ENCODE data around the gene TTLL10.
A peak's percentile ranks its signal among the peaks of the same experiment; 100 is the strongest.

TTLL10 gene

DNA sequence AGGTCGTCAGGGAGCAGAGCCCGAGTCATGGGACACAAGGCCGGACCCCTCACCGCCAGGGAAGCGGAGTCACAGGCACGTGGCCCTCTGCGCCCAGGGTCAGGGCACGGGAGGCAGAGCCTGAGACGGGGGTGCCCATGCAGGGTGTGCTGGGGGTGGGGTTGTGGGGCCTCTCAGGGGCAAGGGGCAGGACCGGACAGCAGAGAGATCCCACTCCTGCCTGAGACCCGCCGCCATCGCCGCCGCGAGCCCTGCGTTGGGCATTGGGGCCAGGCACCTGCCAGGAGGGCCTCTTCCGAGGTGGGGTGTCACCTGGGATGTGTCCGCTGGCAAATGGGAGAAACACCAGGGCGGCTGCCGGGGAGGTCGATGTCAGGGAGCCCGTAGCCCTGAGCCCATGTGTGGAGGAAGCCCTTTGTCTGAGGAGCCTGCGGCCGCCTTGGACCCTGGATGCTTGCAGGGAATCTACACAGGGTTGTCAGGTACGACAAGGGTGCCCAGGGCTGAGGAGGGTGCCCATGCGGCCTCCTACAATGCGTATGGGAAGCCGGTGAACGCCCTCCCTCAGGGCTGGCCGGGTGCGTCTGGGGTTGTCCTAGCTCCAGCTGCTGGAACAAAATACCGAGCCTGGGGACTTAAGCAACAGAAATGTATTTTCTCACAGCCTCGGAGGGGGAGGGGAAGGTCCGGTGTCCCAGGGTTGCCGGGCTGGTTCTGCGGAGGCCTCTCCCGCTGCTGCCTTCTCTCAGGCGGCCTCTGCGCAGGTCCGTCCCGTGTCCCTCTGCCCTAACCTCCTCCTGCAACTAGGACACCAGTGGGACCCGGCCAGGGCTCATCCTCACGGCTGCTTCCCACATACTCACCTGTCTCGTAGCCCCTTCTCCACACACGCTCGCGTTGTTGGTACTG, 41.4 kb upstream of the TTLL10 start:
- no peaks in the 10 kb centered on the region; the same call in 1 of the 2 replicates for H3K4me1 ChIP-seq (ENCODE audit: control insufficient read depth, insufficient read depth, low read length)
- H3K9ac ChIP-seq (ENCODE audit: low read depth, low read length): no peak overlapping the region
- H3K4me3 ChIP-seq (ENCODE audit: low read depth, low read length): no peak overlapping the region
- H3K36me3 ChIP-seq (ENCODE audit: control insufficient read depth, insufficient read depth, low read length): no peaks in the 10 kb centered on the region
- no peak overlapping the region for H3K27ac ChIP-seq (ENCODE audit: low read depth, low read length)
- H3K27me3 ChIP-seq (ENCODE audit: control insufficient read depth, insufficient read depth, low read length): no peaks in the 10 kb centered on the region
- no peaks in the 10 kb centered on the region for H3K9me3 ChIP-seq (ENCODE audit: control insufficient read depth, insufficient read depth, low read length)

DNA sequence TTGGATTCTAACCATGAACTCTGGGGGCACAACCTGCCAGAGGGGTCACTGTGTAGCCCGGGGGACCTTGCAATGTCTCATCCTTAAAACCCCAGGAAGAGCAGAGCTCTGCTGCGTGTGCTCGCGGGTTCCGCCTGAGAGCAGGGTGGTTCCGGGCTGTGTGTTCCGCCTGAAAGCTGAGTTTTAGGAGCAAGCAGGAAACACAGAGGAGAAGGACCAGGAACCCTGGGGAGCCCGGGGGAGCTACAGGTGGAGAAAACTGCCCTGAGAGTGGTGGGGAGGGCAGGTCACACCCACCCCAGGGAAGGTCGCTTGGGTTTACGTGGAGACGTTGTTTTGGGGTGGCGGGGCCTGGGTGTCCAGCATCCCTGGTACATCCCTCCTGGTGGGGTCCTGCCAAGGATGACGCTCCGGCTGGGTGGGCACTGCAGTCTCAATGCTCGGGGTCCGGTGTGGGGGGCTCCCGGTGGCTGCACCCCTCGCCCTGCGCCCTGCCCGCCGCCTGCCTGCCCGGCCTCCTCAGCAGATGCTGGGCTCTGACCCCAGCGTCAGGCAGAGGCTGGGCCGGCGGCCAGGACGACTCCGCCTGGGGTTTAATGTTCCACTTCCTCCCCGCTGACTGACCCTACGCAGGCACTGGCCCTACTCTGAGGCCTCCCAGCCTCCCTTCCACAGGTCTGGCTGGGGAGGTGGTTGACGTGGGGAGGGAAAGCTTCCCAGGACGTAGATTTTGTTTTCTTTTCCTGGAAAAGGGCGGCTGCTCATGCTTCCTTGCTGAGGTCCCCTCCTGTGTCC, 40.5 kb upstream of the TTLL10 start:
- Histone ChIP-seq H3K4me1 (ENCODE audit: control insufficient read depth, insufficient read depth, low read length) (no peaks in the 10 kb centered on the region; the same call in 1 of the 2 replicates), H3K27ac (ENCODE audit: low read depth, low read length) (no peak overlapping the region), H3K9ac (ENCODE audit: low read depth, low read length) (no peak overlapping the region)

DNA sequence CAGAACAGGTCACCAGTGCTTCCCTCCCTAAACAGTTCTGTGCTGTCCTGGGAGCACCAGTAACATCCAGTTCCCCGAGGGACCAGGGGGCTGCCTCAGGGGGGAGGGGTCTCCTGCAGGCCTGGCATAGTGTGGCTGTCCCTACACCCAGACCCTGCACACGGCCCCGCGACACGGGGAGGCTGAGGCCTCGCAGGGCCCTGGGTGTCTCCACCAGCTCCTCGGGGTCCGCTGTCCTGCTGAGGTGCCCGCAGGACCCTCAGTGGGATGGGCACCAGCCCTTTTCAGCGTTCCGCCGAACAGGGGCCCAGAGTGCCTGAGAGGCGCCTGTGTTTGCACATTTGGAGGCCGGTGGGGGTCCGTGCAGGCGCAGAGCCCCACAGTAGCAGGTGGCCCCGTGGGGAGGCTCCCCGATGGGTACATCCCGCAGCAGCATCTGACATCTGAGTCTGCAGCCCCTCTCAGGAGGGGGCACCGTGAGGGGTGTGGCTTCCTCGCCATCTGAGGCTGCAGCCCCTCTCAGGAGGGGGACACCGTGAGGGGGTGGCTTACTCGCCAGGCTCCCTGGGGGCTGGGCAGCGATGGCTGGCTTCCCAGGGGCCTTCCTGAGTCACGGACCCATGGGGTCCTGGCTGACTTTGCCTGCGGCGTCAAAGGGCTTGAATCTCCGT, 39.2 kb upstream of the TTLL10 start:
- peaks cover 4% of the 10 kb centered on the region; the same call in 1 of the 2 replicates for H3K27me3 ChIP-seq (ENCODE audit: control insufficient read depth, insufficient read depth, low read length)

More for the DNA sequence above, 40.5 kb upstream of the TTLL10 start:
- Histone ChIP-seq H3K36me3 (ENCODE audit: control insufficient read depth, insufficient read depth, low read length) (no peaks in the 10 kb centered on the region), H3K9me3 (ENCODE audit: control insufficient read depth, insufficient read depth, low read length) (no peaks in the 10 kb centered on the region), H3K27me3 (ENCODE audit: control insufficient read depth, insufficient read depth, low read length) (peaks cover 4% of the 10 kb centered on the region; the same call in 1 of the 2 replicates), H3K4me3 (ENCODE audit: low read depth, low read length) (no peak overlapping the region)

DNA sequence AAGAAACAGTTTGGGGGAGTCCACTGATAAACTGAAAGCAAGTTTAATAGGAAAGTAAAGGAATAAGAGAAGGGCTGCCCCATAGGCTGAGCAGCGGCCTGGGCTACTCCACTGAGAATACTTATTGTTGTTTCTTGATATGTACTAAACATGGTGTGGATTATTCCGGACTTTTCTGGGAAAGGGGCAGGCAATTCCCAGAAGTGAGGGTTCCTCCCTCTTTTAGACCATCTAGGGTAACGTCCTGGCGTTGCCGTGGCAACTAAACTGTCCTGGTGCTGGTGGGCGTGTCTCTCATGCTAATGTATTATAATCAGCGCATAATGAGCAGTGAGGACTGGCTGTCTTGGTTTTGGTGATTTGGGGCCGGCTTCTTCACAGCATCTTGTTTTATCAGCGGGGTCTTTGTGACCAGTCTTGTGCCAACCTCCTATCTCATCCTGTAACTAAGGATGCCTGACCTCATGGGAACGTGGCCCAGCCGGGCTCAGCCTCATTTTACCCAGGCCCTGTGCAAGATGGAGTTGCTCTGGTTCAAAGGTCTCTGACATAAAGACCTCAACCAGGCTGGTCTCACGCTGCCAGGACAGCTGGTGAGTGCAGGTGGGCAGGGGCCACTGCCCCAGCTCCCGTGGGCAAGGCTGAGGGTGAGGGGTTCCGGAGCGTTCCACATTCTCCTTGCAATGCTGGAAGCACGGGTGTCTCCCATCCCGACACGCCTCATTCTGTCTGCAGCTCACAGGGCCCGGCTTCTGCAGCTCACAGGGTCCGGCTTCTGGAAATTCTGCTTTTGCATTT, 38.1 kb upstream of the TTLL10 start:
- H3K9ac ChIP-seq (ENCODE audit: low read depth, low read length): no peak overlapping the region
- peaks cover 4% of the 10 kb centered on the region; the same call in 1 of the 2 replicates for H3K27me3 ChIP-seq (ENCODE audit: control insufficient read depth, insufficient read depth, low read length)
- H3K4me1 ChIP-seq (ENCODE audit: control insufficient read depth, insufficient read depth, low read length): no peaks in the 10 kb centered on the region; the same call in 1 of the 2 replicates

More for the DNA sequence above, 39.2 kb upstream of the TTLL10 start:
- no peaks in the 10 kb centered on the region for H3K9me3 ChIP-seq (ENCODE audit: control insufficient read depth, insufficient read depth, low read length)
- H3K27ac ChIP-seq (ENCODE audit: low read depth, low read length): no peak overlapping the region
- H3K4me1 ChIP-seq (ENCODE audit: control insufficient read depth, insufficient read depth, low read length): no peaks in the 10 kb centered on the region; the same call in 1 of the 2 replicates
- no peaks in the 10 kb centered on the region for H3K36me3 ChIP-seq (ENCODE audit: control insufficient read depth, insufficient read depth, low read length)
- no peak overlapping the region for H3K9ac ChIP-seq (ENCODE audit: low read depth, low read length)
- no peak overlapping the region for H3K4me3 ChIP-seq (ENCODE audit: low read depth, low read length)

DNA sequence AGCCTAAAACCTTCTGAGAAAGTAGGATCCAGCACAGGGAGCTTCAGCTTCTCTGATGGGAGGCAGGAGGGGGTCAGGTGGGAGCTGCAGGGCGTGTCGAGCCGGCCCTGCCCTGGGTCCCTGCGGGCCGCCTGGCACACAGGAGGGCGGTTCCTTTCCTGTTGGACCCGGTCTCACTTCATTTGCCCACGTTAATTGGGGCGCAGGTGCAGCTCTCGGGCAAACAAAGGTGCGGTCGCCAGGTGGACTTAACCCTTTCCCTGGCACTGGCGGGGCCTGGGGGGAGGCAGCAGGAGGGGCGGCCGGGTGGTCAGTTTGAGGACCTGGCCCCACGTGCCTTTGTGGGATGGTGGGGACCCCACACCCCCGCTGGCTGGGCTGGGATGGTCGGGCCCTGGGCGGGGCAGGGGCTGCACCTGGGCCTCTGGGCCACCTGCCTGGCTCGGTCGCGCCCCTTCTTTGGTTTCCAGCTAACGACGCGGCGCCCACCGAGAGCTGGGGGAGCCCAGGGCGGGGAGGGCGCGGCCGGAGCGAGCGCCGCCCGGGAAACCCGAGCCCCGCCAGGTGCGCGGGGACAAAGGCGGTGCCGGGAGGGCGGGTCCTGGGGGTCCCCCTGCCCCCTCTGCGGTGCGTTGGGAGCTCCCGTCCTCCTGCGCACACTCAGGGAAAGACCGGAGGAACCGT, 37.0 kb upstream of the TTLL10 start:
- Histone ChIP-seq H3K9me3 (ENCODE audit: control insufficient read depth, insufficient read depth, low read length) (no peaks in the 10 kb centered on the region), H3K4me1 (ENCODE audit: control insufficient read depth, insufficient read depth, low read length) (no peaks in the 10 kb centered on the region; the same call in 1 of the 2 replicates), H3K9ac (ENCODE audit: low read depth, low read length) (no peak overlapping the region), H3K27ac (ENCODE audit: low read depth, low read length) (no peak overlapping the region), H3K4me3 (ENCODE audit: low read depth, low read length) (peak overlapping the region; percentile 32; the same call in 1 of the 2 replicates), H3K36me3 (ENCODE audit: control insufficient read depth, insufficient read depth, low read length) (no peaks in the 10 kb centered on the region), H3K27me3 (ENCODE audit: control insufficient read depth, insufficient read depth, low read length) (peaks cover 4% of the 10 kb centered on the region; the same call in 1 of the 2 replicates)

More for the DNA sequence above, 38.1 kb upstream of the TTLL10 start:
- H3K4me3 ChIP-seq (ENCODE audit: low read depth, low read length): no peak overlapping the region
- no peak overlapping the region for H3K27ac ChIP-seq (ENCODE audit: low read depth, low read length)
- H3K36me3 ChIP-seq (ENCODE audit: control insufficient read depth, insufficient read depth, low read length): no peaks in the 10 kb centered on the region
- no peaks in the 10 kb centered on the region for H3K9me3 ChIP-seq (ENCODE audit: control insufficient read depth, insufficient read depth, low read length)

DNA sequence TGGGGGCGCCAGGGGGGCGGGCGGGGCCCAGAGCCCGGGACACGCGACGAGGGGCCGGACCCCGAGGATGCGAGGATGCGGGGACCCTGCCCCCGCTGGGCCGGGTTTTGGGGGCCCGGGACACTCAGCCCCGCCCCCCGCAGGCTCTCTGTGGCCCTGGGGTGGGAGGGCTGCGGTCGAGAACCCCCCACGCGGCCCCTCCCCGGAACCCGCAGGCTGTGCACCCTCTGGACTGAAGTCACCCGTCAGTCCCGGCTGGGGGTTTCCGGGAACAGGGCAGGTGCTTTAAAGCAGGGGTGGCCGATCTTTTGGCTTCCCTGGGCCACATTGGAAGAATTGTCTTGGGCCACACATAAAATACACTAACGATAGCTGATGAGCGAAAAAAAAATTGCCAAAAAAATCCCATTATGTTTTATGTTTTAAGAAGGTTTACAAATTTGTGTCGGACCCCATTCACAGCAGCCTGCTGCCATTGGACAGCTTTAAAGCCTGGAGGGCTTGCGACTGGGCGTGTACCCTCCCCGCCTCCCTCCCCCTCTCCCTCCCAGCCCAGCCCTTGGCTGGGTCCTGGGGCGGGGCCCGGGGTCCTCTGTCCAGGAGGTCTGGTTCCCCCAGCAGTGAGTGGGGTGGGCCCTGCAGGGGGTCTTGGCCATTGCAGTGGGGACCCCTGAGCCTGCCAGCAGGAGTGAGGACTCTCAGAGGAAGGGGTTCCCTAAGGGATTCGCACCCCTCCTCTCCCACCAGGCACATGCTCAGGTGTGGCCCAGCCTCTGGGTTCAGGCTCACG, 36.2 kb upstream of the TTLL10 start:
- peaks cover 4% of the 10 kb centered on the region; the same call in 1 of the 2 replicates for H3K27me3 ChIP-seq (ENCODE audit: control insufficient read depth, insufficient read depth, low read length)

DNA sequence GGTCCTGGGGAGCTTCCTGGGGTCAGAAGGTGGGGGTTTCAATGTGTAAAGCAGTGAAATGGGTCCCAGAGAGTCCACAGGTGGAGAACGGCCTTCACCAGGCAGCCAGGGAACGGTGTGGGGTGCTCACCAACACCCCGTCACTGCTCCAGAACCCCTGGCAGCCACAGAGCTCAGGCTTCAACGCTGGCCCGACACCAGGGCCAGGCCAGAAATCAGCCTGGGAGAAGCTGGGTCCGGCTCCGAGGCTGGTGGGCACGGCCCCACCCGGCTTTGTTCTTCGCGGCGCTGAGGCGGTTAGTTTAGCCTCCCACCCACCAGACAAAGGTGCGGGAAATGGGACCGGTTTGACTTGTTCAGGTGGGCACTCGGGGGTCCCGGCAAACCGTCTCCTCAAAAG, 33.0 kb upstream of the TTLL10 start:
- H3K27me3 ChIP-seq (ENCODE audit: control insufficient read depth, insufficient read depth, low read length): peaks cover 4% of the 10 kb centered on the region; the same call in 1 of the 2 replicates

More for the DNA sequence above, 36.2 kb upstream of the TTLL10 start:
- H3K4me3 ChIP-seq (ENCODE audit: low read depth, low read length): peak overlapping the region; percentile 32; the same call in 1 of the 2 replicates
- no peaks in the 10 kb centered on the region for H3K36me3 ChIP-seq (ENCODE audit: control insufficient read depth, insufficient read depth, low read length)
- H3K4me1 ChIP-seq (ENCODE audit: control insufficient read depth, insufficient read depth, low read length): no peaks in the 10 kb centered on the region; the same call in 1 of the 2 replicates
- H3K27ac ChIP-seq (ENCODE audit: low read depth, low read length): no peak overlapping the region
- no peak overlapping the region for H3K9ac ChIP-seq (ENCODE audit: low read depth, low read length)
- H3K9me3 ChIP-seq (ENCODE audit: control insufficient read depth, insufficient read depth, low read length): no peaks in the 10 kb centered on the region

DNA sequence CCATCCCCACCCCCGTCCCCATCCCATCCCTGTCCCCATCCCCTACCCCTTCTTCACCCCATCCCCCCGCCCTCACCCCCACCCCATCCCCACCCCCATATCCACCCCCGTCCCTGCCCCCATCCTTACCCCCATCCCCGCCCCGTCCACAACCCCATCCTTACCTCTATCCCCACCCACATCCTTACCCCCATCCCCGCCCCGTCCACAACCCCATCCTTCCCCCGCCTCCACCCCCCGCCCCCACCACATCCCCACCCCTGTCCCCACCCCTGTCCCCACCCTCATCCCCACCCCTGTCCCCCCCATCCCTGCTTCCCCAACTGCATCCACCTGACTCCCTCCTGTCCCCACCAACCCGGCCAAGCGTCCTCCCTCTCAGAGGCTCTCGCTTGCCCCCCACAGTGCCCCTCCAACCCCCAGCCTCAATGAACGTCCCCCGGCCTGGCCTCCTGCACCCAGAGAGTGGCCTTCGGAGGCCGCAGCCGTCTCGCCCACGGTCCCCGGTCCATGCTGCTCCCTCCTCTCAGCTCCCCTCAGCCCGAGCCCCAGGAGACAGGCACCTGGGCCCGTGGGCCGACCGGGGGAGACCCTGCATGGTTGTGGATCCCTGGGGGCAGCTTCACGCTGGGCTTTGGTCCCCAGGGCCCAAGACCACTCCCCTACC, 32.3 kb upstream of the TTLL10 start:
- H3K36me3 ChIP-seq (ENCODE audit: control insufficient read depth, insufficient read depth, low read length): no peaks in the 10 kb centered on the region
- no peak overlapping the region for H3K4me3 ChIP-seq (ENCODE audit: low read depth, low read length)
- H3K4me1 ChIP-seq (ENCODE audit: control insufficient read depth, insufficient read depth, low read length): no peaks in the 10 kb centered on the region; the same call in 1 of the 2 replicates
- no peak overlapping the region for H3K9ac ChIP-seq (ENCODE audit: low read depth, low read length)
- H3K27ac ChIP-seq (ENCODE audit: low read depth, low read length): no peak overlapping the region
- H3K9me3 ChIP-seq (ENCODE audit: control insufficient read depth, insufficient read depth, low read length): no peaks in the 10 kb centered on the region
- H3K27me3 ChIP-seq (ENCODE audit: control insufficient read depth, insufficient read depth, low read length): peaks cover 4% of the 10 kb centered on the region; the same call in 1 of the 2 replicates

More for the DNA sequence above, 33.0 kb upstream of the TTLL10 start:
- Histone ChIP-seq H3K27ac (ENCODE audit: low read depth, low read length) (no peak overlapping the region), H3K9me3 (ENCODE audit: control insufficient read depth, insufficient read depth, low read length) (no peaks in the 10 kb centered on the region), H3K4me1 (ENCODE audit: control insufficient read depth, insufficient read depth, low read length) (no peaks in the 10 kb centered on the region; the same call in 1 of the 2 replicates), H3K4me3 (ENCODE audit: low read depth, low read length) (no peak overlapping the region), H3K36me3 (ENCODE audit: control insufficient read depth, insufficient read depth, low read length) (no peaks in the 10 kb centered on the region), H3K9ac (ENCODE audit: low read depth, low read length) (no peak overlapping the region)

DNA sequence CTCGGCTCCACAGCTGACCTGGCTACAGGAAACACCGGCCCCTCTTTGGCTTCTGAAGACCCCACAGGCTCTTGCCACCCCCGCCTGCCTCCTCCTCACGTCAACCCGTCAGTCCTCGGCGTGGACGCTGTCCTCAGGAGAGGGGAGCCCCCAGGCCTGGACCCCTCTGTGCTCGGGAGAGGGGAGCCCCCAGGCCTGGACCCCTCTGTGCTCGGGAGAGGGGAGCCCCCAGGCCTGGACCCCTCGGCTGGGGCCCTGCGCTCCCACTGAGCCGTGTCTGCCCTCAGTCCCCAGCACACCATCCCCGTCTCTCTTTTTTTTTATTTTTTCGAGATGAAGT, 31.8 kb upstream of the TTLL10 start:
- Histone ChIP-seq H3K36me3 (ENCODE audit: control insufficient read depth, insufficient read depth, low read length) (no peaks in the 10 kb centered on the region), H3K9ac (ENCODE audit: low read depth, low read length) (no peak overlapping the region), H3K4me1 (ENCODE audit: control insufficient read depth, insufficient read depth, low read length) (no peaks in the 10 kb centered on the region), H3K9me3 (ENCODE audit: control insufficient read depth, insufficient read depth, low read length) (no peaks in the 10 kb centered on the region), H3K27me3 (ENCODE audit: control insufficient read depth, insufficient read depth, low read length) (peaks cover 4% of the 10 kb centered on the region; the same call in 1 of the 2 replicates), H3K27ac (ENCODE audit: low read depth, low read length) (no peak overlapping the region), H3K4me3 (ENCODE audit: low read depth, low read length) (no peak overlapping the region)

All from HUES48 (cell line).